ENCODE results near the gene AFP. TPM values are rescaled to one million over a fixed set of nuclear protein-coding genes. Genes with fewer than 3 reads are reported as not detected.
"Not testable (repeated sequence)": the region's sequence is repeated elsewhere in the genome, so short reads cannot be mapped to it uniquely, and the experiment has no call there.

The AFP gene
- total RNA-seq (not detected), polyA plus RNA-seq (ENCODE audit: insufficient read depth, low read depth, low replicate concordance) (11.6 TPM)
- long read RNA-seq, donor 1, transcript AFP-206 (3 exons, 693 nt): minor isoform, 5 of 308 reads
- long read RNA-seq, donor 1, transcript AFP-202 (15 exons, 2,484 nt): major isoform, 98 of 308 reads
- long read RNA-seq, donor 1, partial matches to known transcripts: 204 of 308 reads
- long read RNA-seq, donor 1, other reads (novel, unspliced or antisense): 0 of 308 reads
- long read RNA-seq, donor 2, transcript AFP-202 (15 exons, 2,484 nt): major isoform, 149 of 309 reads
- long read RNA-seq, donor 2, partial matches to known transcripts: 139 of 309 reads
- long read RNA-seq, donor 2, other reads (novel, unspliced or antisense): 17 of 309 reads
- long read RNA-seq, donor 3, transcript AFP-202 (15 exons, 2,484 nt): major isoform, 160 of 350 reads
- long read RNA-seq, donor 3, partial matches to known transcripts: 189 of 350 reads
- long read RNA-seq, donor 3, other reads (novel, unspliced or antisense): 0 of 350 reads
- long read RNA-seq, donor 4, transcript AFP-202 (15 exons, 2,484 nt): major isoform, 144 of 235 reads
- long read RNA-seq, donor 4, partial matches to known transcripts: 83 of 235 reads
- long read RNA-seq, donor 4, other reads (novel, unspliced or antisense): 7 of 235 reads
- long read RNA-seq, donor 5, transcript AFP-202 (15 exons, 2,484 nt): major isoform, 7 of 7 reads
- long read RNA-seq, donor 5, partial matches to known transcripts: 0 of 7 reads
- long read RNA-seq, donor 5, other reads (novel, unspliced or antisense): 0 of 7 reads
- long read RNA-seq, donor 6, transcript AFP-204 (5 exons, 728 nt): minor isoform, 14 of 848 reads
- long read RNA-seq, donor 6, transcript AFP-202 (15 exons, 2,484 nt): major isoform, 240 of 848 reads
- long read RNA-seq, donor 6, partial matches to known transcripts: 561 of 848 reads
- long read RNA-seq, donor 6, other reads (novel, unspliced or antisense): 28 of 848 reads
- long read RNA-seq, donor 7: 0 reads
- long read RNA-seq, donor 8, transcript AFP-202 (15 exons, 2,484 nt): major isoform, 20 of 78 reads
- long read RNA-seq, donor 8, partial matches to known transcripts: 57 of 78 reads
- long read RNA-seq, donor 8, other reads (novel, unspliced or antisense): 0 of 78 reads
- long read RNA-seq, donor 9, transcript AFP-202 (15 exons, 2,484 nt): major isoform, 14 of 35 reads
- long read RNA-seq, donor 9, partial matches to known transcripts: 21 of 35 reads
- long read RNA-seq, donor 9, other reads (novel, unspliced or antisense): 0 of 35 reads
- long read RNA-seq, donor 10, transcript AFP-202 (15 exons, 2,484 nt): major isoform, 84 of 191 reads
- long read RNA-seq, donor 10, partial matches to known transcripts: 103 of 191 reads
- long read RNA-seq, donor 10, other reads (novel, unspliced or antisense): 0 of 191 reads

DNA sequence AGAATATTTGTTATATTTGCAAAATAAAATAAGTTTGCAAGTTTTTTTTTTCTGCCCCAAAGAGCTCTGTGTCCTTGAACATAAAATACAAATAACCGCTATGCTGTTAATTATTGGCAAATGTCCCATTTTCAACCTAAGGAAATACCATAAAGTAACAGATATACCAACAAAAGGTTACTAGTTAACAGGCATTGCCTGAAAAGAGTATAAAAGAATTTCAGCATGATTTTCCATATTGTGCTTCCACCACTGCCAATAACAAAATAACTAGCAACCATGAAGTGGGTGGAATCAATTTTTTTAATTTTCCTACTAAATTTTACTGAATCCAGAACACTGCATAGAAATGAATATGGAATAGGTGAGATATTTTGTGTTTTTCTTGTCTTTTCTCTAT is at the start of gene AFP:
Gene AFP (plus strand): TSS at position 238 of the 400 bp plus-strand sequence. CDS start 42 bp downstream, at position 280.
- Histone ChIP-seq H3K9me3 (ENCODE audit: control insufficient read depth in 2 of 3, insufficient read depth in 1 of 3, low read length in 3 of 3) (no peaks in the 10 kb centered on the region), H3K4me1 (ENCODE audit: control insufficient read depth in 2 of 3, insufficient read depth in 2 of 3, low read depth in 1 of 3, low read length in 3 of 3) (no peaks in the 10 kb centered on the region), H3K27me3 (ENCODE audit: control insufficient read depth, insufficient read depth, low read length) (no peaks in the 10 kb centered on the region), H3K36me3 (ENCODE audit: control insufficient read depth in 2 of 3, insufficient read depth in 3 of 3, low read length in 3 of 3) (no peaks in the 10 kb centered on the region), H3K4me3 (ENCODE audit: low read length in 3 of 3) (no peak within 1 kb of the TSS), H3K27ac (ENCODE audit: low read depth in 2 of 2, low read length in 2 of 2) (no peak within 1 kb of the TSS), H3K9ac (ENCODE audit: low read length in 3 of 3) (no peak within 1 kb of the TSS)
- intact Hi-C loops (cut with DNase I): no loop called here
- FAIRE-seq: no peak
- TF ChIP-seq, protein P1, sequence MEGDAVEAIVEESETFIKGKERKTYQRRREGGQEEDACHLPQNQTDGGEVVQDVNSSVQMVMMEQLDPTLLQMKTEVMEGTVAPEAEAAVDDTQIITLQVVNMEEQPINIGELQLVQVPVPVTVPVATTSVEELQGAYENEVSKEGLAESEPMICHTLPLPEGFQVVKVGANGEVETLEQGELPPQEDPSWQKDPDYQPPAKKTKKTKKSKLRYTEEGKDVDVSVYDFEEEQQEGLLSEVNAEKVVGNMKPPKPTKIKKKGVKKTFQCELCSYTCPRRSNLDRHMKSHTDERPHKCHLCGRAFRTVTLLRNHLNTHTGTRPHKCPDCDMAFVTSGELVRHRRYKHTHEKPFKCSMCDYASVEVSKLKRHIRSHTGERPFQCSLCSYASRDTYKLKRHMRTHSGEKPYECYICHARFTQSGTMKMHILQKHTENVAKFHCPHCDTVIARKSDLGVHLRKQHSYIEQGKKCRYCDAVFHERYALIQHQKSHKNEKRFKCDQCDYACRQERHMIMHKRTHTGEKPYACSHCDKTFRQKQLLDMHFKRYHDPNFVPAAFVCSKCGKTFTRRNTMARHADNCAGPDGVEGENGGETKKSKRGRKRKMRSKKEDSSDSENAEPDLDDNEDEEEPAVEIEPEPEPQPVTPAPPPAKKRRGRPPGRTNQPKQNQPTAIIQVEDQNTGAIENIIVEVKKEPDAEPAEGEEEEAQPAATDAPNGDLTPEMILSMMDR (IDR thresholded peaks at IDR 0.05; ENCODE audit: borderline replicate concordance, extremely low read depth, insufficient read depth): no peak
- no peak for DNase-seq

DNA sequence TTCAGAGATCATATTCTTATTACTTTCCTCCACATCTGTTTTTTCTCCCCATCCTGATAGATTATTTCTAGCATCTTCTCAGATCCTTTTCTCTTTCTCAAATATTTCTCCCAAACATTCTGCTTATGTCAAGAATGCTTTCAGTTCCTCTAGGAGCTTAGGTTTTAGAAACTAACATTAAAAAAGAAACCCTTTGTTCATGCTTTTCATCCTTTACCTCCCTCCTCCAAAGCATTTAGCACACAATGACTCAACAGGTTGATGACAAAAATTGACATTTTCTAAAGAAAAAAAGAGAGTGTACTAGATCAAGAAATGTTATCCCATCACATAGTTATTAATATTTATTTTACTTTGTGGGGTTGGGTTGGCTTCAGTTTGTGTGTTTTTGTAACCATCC is 48.5 kb upstream of the AFP start:
- FAIRE-seq (no peak), DNase-seq (no peak)
- Histone ChIP-seq H3K9me3 (ENCODE audit: control insufficient read depth in 2 of 3, insufficient read depth in 1 of 3, low read length in 3 of 3) (no peaks in the 10 kb centered on the region), H3K27ac (ENCODE audit: low read depth in 2 of 2, low read length in 2 of 2) (no peak overlapping the region), H3K4me3 (ENCODE audit: low read length in 3 of 3) (no peak overlapping the region), H3K27me3 (ENCODE audit: control insufficient read depth, insufficient read depth, low read length) (no peaks in the 10 kb centered on the region), H3K9ac (ENCODE audit: low read length in 3 of 3) (no peak overlapping the region), H3K4me1 (ENCODE audit: control insufficient read depth in 2 of 3, insufficient read depth in 2 of 3, low read depth in 1 of 3, low read length in 3 of 3) (no peaks in the 10 kb centered on the region), H3K36me3 (ENCODE audit: control insufficient read depth in 2 of 3, insufficient read depth in 3 of 3, low read length in 3 of 3) (no peaks in the 10 kb centered on the region)
- intact Hi-C loops (cut with DNase I): no loop called here
- TF ChIP-seq, protein P1 (IDR thresholded peaks at IDR 0.05; ENCODE audit: borderline replicate concordance, extremely low read depth, insufficient read depth): no peak

DNA sequence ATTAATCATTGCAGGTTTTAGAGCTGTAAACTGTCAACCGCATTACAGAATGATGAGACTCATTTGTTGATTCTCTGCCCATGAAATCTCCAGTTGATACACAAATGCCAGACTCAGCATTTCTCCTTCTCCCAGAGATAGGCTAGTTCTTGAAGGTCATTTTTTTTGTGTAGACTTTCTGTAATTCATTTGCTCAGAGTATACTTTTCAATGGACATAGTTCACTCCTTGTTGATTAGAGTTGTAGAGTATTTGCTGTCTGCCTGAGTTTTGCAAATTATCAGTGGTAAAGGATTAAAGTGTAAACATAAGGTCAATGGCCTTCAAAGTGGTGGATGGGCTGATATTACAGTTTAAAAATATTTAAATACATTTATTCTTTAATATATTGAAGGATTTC is 47.1 kb upstream of the AFP start:
- Histone ChIP-seq H3K27ac (ENCODE audit: low read depth in 2 of 2, low read length in 2 of 2) (no peak overlapping the region), H3K36me3 (ENCODE audit: control insufficient read depth in 2 of 3, insufficient read depth in 3 of 3, low read length in 3 of 3) (no peaks in the 10 kb centered on the region), H3K27me3 (ENCODE audit: control insufficient read depth, insufficient read depth, low read length) (no peaks in the 10 kb centered on the region), H3K9ac (ENCODE audit: low read length in 3 of 3) (no peak overlapping the region), H3K9me3 (ENCODE audit: control insufficient read depth in 2 of 3, insufficient read depth in 1 of 3, low read length in 3 of 3) (no peaks in the 10 kb centered on the region), H3K4me3 (ENCODE audit: low read length in 3 of 3) (no peak overlapping the region), H3K4me1 (ENCODE audit: control insufficient read depth in 2 of 3, insufficient read depth in 2 of 3, low read depth in 1 of 3, low read length in 3 of 3) (no peaks in the 10 kb centered on the region)
- intact Hi-C loops (cut with DNase I): no loop called here
- DNase-seq (peak in 1 of 5 donors; percentile 8), FAIRE-seq (no peak)
- TF ChIP-seq, protein P1 (IDR thresholded peaks at IDR 0.05; ENCODE audit: borderline replicate concordance, extremely low read depth, insufficient read depth): no peak

DNA sequence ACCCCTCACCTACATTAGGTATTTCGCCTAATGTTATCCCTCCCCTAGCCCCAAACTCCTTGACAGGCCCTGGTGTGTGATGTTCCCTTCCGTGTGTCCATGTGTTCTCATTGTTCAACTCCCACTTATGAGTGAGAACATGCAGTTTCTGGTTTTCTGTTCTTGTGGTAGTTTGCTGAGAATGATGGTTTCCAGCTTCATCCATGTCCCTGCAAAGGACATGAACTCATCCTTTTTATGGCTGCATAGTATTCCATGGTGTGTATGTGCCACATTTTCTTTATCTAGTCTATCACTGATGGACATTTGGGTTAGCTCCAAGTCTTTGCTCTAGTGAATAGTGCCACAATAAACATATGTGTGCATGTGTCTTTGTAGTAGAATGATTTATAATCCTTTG is 46.4 kb upstream of the AFP start:
- H3K9me3 ChIP-seq (ENCODE audit: control insufficient read depth in 2 of 3, insufficient read depth in 1 of 3, low read length in 3 of 3); intact Hi-C loops (cut with DNase I); H3K27ac ChIP-seq (ENCODE audit: low read depth in 2 of 2, low read length in 2 of 2); H3K27me3 ChIP-seq (ENCODE audit: control insufficient read depth, insufficient read depth, low read length); H3K4me1 ChIP-seq (ENCODE audit: control insufficient read depth in 2 of 3, insufficient read depth in 2 of 3, low read depth in 1 of 3, low read length in 3 of 3); FAIRE-seq; H3K9ac ChIP-seq (ENCODE audit: low read length in 3 of 3); H3K36me3 ChIP-seq (ENCODE audit: control insufficient read depth in 2 of 3, insufficient read depth in 3 of 3, low read length in 3 of 3); DNase-seq; H3K4me3 ChIP-seq (ENCODE audit: low read length in 3 of 3): not testable (repeated sequence)

Data from kidney (tissue), 22 donors.